CD14-positive monocyte (primary cell): ENCODE measurements around the gene DPPA5. TPM values are rescaled to one million over a fixed set of nuclear protein-coding genes. Genes with fewer than 3 reads are reported as not detected.

ENCODE experiments used
- DNase-seq, 3 donors: peaks; one replicate each; pipeline ENCODE4 v3.0.0-alpha.2; 2011 to 2022
- H2AFZ ChIP-seq: 2 replicates; pipeline ENCODE4 v1.6.0; 2012; ENCODE audit warnings: mild to moderate bottlenecking, low read depth, low read length, inconsistent platforms; ENCODE audit not compliant: insufficient read depth, poor library complexity, severe bottlenecking
- H3K27ac ChIP-seq, 2 donors: 1 replicate in 1 of 2; 2 replicates in 1 of 2; pipeline ENCODE4 v1.5.1; 2012 to 2013; ENCODE audit warnings: low read length in 2 of 2, control low read depth in 1 of 2, inconsistent platforms in 1 of 2, low read depth in 1 of 2, mild to moderate bottlenecking in 1 of 2
- H3K27me3 ChIP-seq, 2 donors: one replicate each; pipeline versions ENCODE4 v1.6.0 to v1.6.1; 2011 to 2013; ENCODE audit warnings: low read length in 2 of 2; ENCODE audit not compliant: control insufficient read depth in 2 of 2, insufficient read depth in 2 of 2
- H3K36me3 ChIP-seq, 2 donors: replicated peaks in 1 of 2; 1 replicate in 1 of 2; 2 replicates in 1 of 2; pipeline versions ENCODE4 v1.5.1 to v1.6.1; 2012 to 2013; ENCODE audit warnings: low read length in 2 of 2, control low read depth in 1 of 2, inconsistent platforms in 1 of 2, mild to moderate bottlenecking in 1 of 2; ENCODE audit not compliant: insufficient read depth in 2 of 2, control insufficient read depth in 1 of 2
- H3K4me1 ChIP-seq, 2 donors: 1 replicate in 1 of 2; 2 replicates in 1 of 2; pipeline versions ENCODE4 v1.5.1 to v1.6.1; 2012 to 2013; ENCODE audit warnings: low read length in 2 of 2, control low read depth in 1 of 2, inconsistent platforms in 1 of 2, mild to moderate bottlenecking in 1 of 2, moderate library complexity in 1 of 2; ENCODE audit not compliant: insufficient read depth in 2 of 2, control insufficient read depth in 1 of 2
- H3K4me2 ChIP-seq: replicated peaks from 2 replicates; pipeline ENCODE3; 2012; ENCODE audit warnings: low read length, moderate library complexity, mild to moderate bottlenecking; ENCODE audit not compliant: poor library complexity, severe bottlenecking; ENCODE audit errors: extremely low read depth
- H3K4me3 ChIP-seq, 3 experiments: fragments of 200-600 bp in 1 of 3; sonication (generic) in 1 of 3; replicated peaks in 1 of 3; 1 replicate in 2 of 3; 2 replicates in 1 of 3; pipeline ENCODE4 v1.5.1; 2011 to 2013; ENCODE audit warnings: low read length in 3 of 3, mild to moderate bottlenecking in 3 of 3, control low read depth in 2 of 3, low read depth in 2 of 3, inconsistent platforms in 1 of 3, moderate library complexity in 1 of 3
- H3K79me2 ChIP-seq: 2 replicates; pipeline ENCODE4 v1.6.0; 2012; ENCODE audit warnings: mild to moderate bottlenecking, control low read depth, inconsistent platforms, low read length, moderate library complexity; ENCODE audit not compliant: insufficient read depth
- H3K9ac ChIP-seq: 2 replicates; pipeline ENCODE4 v1.6.0; 2017; ENCODE audit warnings: low read length, mild to moderate bottlenecking; ENCODE audit not compliant: insufficient read depth, poor library complexity, severe bottlenecking
- H3K9me3 ChIP-seq, 2 donors: replicated peaks in 1 of 2; 1 replicate in 1 of 2; 2 replicates in 1 of 2; pipeline versions ENCODE4 v1.5.1 to v1.6.1; 2012 to 2013; ENCODE audit warnings: low read length in 2 of 2, control low read depth in 1 of 2; ENCODE audit not compliant: control insufficient read depth in 1 of 2, insufficient read depth in 1 of 2
- H4K20me1 ChIP-seq: 2 replicates; pipeline ENCODE4 v1.6.0; 2012; ENCODE audit warnings: mild to moderate bottlenecking, low read length, control low read depth, moderate library complexity; ENCODE audit not compliant: insufficient read depth
- H3K27ac Mint-ChIP-seq, 7 donors: one replicate each; pipeline ENCODE4 v1.8.0; 2020; ENCODE audit warnings: mild to moderate bottlenecking in 7 of 7, mixed read lengths in 7 of 7, moderate library complexity in 6 of 7, inconsistent platforms in 2 of 7
- H3K27me3 Mint-ChIP-seq, 3 donors: one replicate each; pipeline ENCODE4 v1.8.0; 2021 to 2022; ENCODE audit warnings: low read depth in 3 of 3, mild to moderate bottlenecking in 3 of 3, mixed read lengths in 3 of 3, moderate library complexity in 3 of 3, inconsistent platforms in 1 of 3
- H3K36me3 Mint-ChIP-seq, 2 donors: one replicate each; pipeline ENCODE4 v1.8.0; 2020; ENCODE audit warnings: mixed read lengths in 2 of 2, inconsistent platforms in 1 of 2, mild to moderate bottlenecking in 1 of 2
- H3K4me1 Mint-ChIP-seq: one replicate; pipeline ENCODE4 v1.8.0; 2020; ENCODE audit warnings: mild to moderate bottlenecking, mixed read lengths
- H3K4me3 Mint-ChIP-seq, 2 donors: one replicate each; pipeline ENCODE4 v1.8.0; 2020; ENCODE audit warnings: mild to moderate bottlenecking in 2 of 2, mixed read lengths in 2 of 2, moderate library complexity in 1 of 2
- H3K9me3 Mint-ChIP-seq, 7 donors: one replicate each; pipeline ENCODE4 v1.8.0; 2020 to 2022; ENCODE audit warnings: mixed read lengths in 7 of 7, mild to moderate bottlenecking in 6 of 7, moderate library complexity in 6 of 7, inconsistent platforms in 2 of 7
- CTCF ChIP-seq: fragments of 200-600 bp; IDR thresholded peaks from one replicate; pipeline ENCODE4 v1.8.0; 2022; ENCODE audit warnings: antibody characterized with exemption, mild to moderate bottlenecking
- WGBS: methylation state at CpG from one replicate; pipeline ENCODE4 v1.1.5; 2013; ENCODE audit warnings: missing lambda C conversion rate; ENCODE audit not compliant: insufficient coverage; 5-methylcytosine and 5-hydroxymethylcytosine counted together
- intact Hi-C, 2 donors: fragments of 100-400 bp; cut with micrococcal nuclease; formaldehyde crosslinking; loops; one replicate each; pipeline versions ENCODE4 v1.15.0 to v1.15.1; 2023
- polyA plus RNA-seq, 3 donors: library from polyadenylated mRNA; depleted of rRNA in 1 of 3; unstranded in 2 of 3; stranded (reverse) in 1 of 3; fragments of 300-500 nt in 2 of 3; fragments of >200 nt in 1 of 3; fragmentation: Illumina TruSeq in 2 of 3; gene quantifications; 1 replicate in 2 of 3; 2 replicates in 1 of 3; pipeline ENCODE4 v1.2.3, GENCODE V29; 2012 to 2021

The DPPA5 gene
- polyA plus RNA-seq, 3 donors: not detected

GRCh38 chr6:73348550-73349204 lies 5.4 kb downstream of the DPPA5 start:
- H3K4me3 Mint-ChIP-seq: peak overlapping the region in 1 of 2 donors; percentile 35
- H3K9ac ChIP-seq: no peak overlapping the region
- peaks cover 0 to 15% (median 9%) of the 10 kb centered on the region in 7 donors for H3K9me3 Mint-ChIP-seq
- H3K4me1 Mint-ChIP-seq: no peaks in the 10 kb centered on the region
- no peak for TF ChIP-seq CTCF
- peaks cover 43 to 45% (median 44%) of the 10 kb centered on the region in 3 donors for H3K27me3 Mint-ChIP-seq
- no peaks in the 10 kb centered on the region for H3K4me1 ChIP-seq
- no peak overlapping the region for H3K27ac ChIP-seq
- no peak overlapping the region for H3K4me2 ChIP-seq
- H3K4me3 ChIP-seq: no peak overlapping the region
- H3K79me2 ChIP-seq: no peaks in the 10 kb centered on the region
- H4K20me1 ChIP-seq: no peaks in the 10 kb centered on the region
- H3K27me3 ChIP-seq: peaks cover 27 to 46% of the 10 kb centered on the region in 2 donors
- H3K9me3 ChIP-seq: peaks cover 4 to 9% of the 10 kb centered on the region in 2 donors
- no peak for DNase-seq
- intact Hi-C loops: no loop called here
- 43% methylated on average over 15 of the region's 33 CpGs for WGBS
- H3K36me3 Mint-ChIP-seq: no peaks in the 10 kb centered on the region
- no peak overlapping the region for H3K27ac Mint-ChIP-seq
- H2AFZ ChIP-seq: no peak overlapping the region
- no peaks in the 10 kb centered on the region for H3K36me3 ChIP-seq

- no peak for DNase-seq
- TF ChIP-seq CTCF: no peak
- no peak overlapping the region for H3K4me3 Mint-ChIP-seq
- peaks cover 0 to 4% (median 2%) of the 10 kb centered on the region in 7 donors for H3K9me3 Mint-ChIP-seq
- peaks cover 6 to 15% of the 10 kb centered on the region in 2 donors for H3K27me3 ChIP-seq
- no peak overlapping the region for H3K9ac ChIP-seq
- no peaks in the 10 kb centered on the region for H3K36me3 ChIP-seq
- H3K4me1 Mint-ChIP-seq: no peaks in the 10 kb centered on the region
- no peaks in the 10 kb centered on the region for H3K79me2 ChIP-seq
- peaks cover 0 to 2% of the 10 kb centered on the region in 2 donors for H3K9me3 ChIP-seq
- H3K27ac ChIP-seq: no peak overlapping the region
- peaks cover 13 to 19% (median 17%) of the 10 kb centered on the region in 3 donors for H3K27me3 Mint-ChIP-seq
- no peaks in the 10 kb centered on the region for H3K36me3 Mint-ChIP-seq
- no peak overlapping the region for H2AFZ ChIP-seq
- H3K4me2 ChIP-seq: no peak overlapping the region
- H3K4me1 ChIP-seq: no peaks in the 10 kb centered on the region
- H3K27ac Mint-ChIP-seq: no peak overlapping the region
- H3K4me3 ChIP-seq: no peak overlapping the region
- intact Hi-C loops: no loop called here
- H4K20me1 ChIP-seq: no peaks in the 10 kb centered on the region
Observed at GRCh38 chr6:73343164-73343563, 10.9 kb downstream of the DPPA5 start.
